ENCODE data around the gene ARF5.
"Not testable (repeated sequence)": the region's sequence is repeated elsewhere in the genome, so short reads cannot be mapped to it uniquely, and the experiment has no call there.

ARF5 gene

GRCh38 chr7:127588019-127588696 lies at the start of gene ARF5:
TSS of gene ARF5 (plus strand) at chr7:127588411. CDS start at chr7:127588499, 88 bp downstream.
- peak; percentile 67 for DNase-seq (ENCODE audit: low read depth)

- no peak for DNase-seq (ENCODE audit: low read depth)
Observed at GRCh38 chr7:127539116-127539515, 49.1 kb upstream of the ARF5 start.

GRCh38 chr7:127540461-127540860 lies 47.8 kb upstream of the ARF5 start:
- DNase-seq (ENCODE audit: low read depth) = not testable (repeated sequence)

GRCh38 chr7:127541548-127541947 lies 46.7 kb upstream of the ARF5 start:
- no peak for DNase-seq (ENCODE audit: low read depth)

- no peak for DNase-seq (ENCODE audit: low read depth)
Observed at GRCh38 chr7:127546313-127546712, 41.9 kb upstream of the ARF5 start.

- DNase-seq (ENCODE audit: low read depth) = no peak
Observed at GRCh38 chr7:127550247-127550646, 38.0 kb upstream of the ARF5 start.

GRCh38 chr7:127551941-127552340 lies 36.3 kb upstream of the ARF5 start:
- DNase-seq (ENCODE audit: low read depth) = no peak

- no peak for DNase-seq (ENCODE audit: low read depth)
Observed at GRCh38 chr7:127556404-127556803, 31.8 kb upstream of the ARF5 start.

- no peak for DNase-seq (ENCODE audit: low read depth)
Observed at GRCh38 chr7:127557803-127558202, 30.4 kb upstream of the ARF5 start.

GRCh38 chr7:127566242-127566641 lies 22.0 kb upstream of the ARF5 start:
- no peak for DNase-seq (ENCODE audit: low read depth)

- DNase-seq (ENCODE audit: low read depth) = not testable (repeated sequence)
Observed at GRCh38 chr7:127568034-127568433, 20.2 kb upstream of the ARF5 start.

GRCh38 chr7:127571741-127572505 lies 16.3 kb upstream of the ARF5 start:
- no peak for DNase-seq (ENCODE audit: low read depth)

GRCh38 chr7:127578036-127578684 lies 10.1 kb upstream of the ARF5 start:
- DNase-seq (ENCODE audit: low read depth) = no peak

- no peak for DNase-seq (ENCODE audit: low read depth)
Observed at GRCh38 chr7:127578711-127579275, 9.4 kb upstream of the ARF5 start.

GRCh38 chr7:127580612-127581011 lies 7.6 kb upstream of the ARF5 start:
- DNase-seq (ENCODE audit: low read depth) = no peak

GRCh38 chr7:127581716-127582115 lies 6.5 kb upstream of the ARF5 start:
- DNase-seq (ENCODE audit: low read depth) = no peak

- no peak for DNase-seq (ENCODE audit: low read depth)
Observed at GRCh38 chr7:127582361-127582760, 5.8 kb upstream of the ARF5 start.

GRCh38 chr7:127584648-127585043 lies 3.6 kb upstream of the ARF5 start:
- DNase-seq (ENCODE audit: low read depth) = no peak

- peak; percentile 72 for DNase-seq (ENCODE audit: low read depth)
Observed at GRCh38 chr7:127585044-127585953, 2.9 kb upstream of the ARF5 start, which contains the start of gene GCC1. TSS of gene GCC1 (minus strand) at chr7:127585596. CDS start at chr7:127585182, 414 bp downstream.

- no peak for DNase-seq (ENCODE audit: low read depth)
Observed at GRCh38 chr7:127586346-127586745, 1.9 kb upstream of the ARF5 start.

GRCh38 chr7:127587663-127588018 lies 570 bp upstream of the ARF5 start:
- DNase-seq (ENCODE audit: low read depth) = no peak

Data from stromal cell of bone marrow (primary cell).